Central memory CD4-positive, alpha-beta T cell (primary cell): ENCODE measurements around the gene SRPK2.

Experiments
- DNase-seq: peaks from one replicate; pipeline ENCODE4 v3.0.0; 2022

SRPK2 gene

GRCh38 chr7:105126436-105126975, 262.2 kb downstream of the SRPK2 start:
- no peak for DNase-seq

- no peak for DNase-seq
Observed at GRCh38 chr7:105125745-105126144, 263.0 kb downstream of the SRPK2 start.

- DNase-seq: no peak
Observed at GRCh38 chr7:105122619-105123018, 266.1 kb downstream of the SRPK2 start.

- no peak for DNase-seq
Observed at GRCh38 chr7:105118612-105119600, 269.8 kb downstream of the SRPK2 start.

- DNase-seq: no peak
Observed at GRCh38 chr7:105112440-105113418, 276.0 kb downstream of the SRPK2 start.

GRCh38 chr7:105107458-105107857, 281.3 kb downstream of the SRPK2 start:
- DNase-seq: no peak

GRCh38 chr7:105106473-105106872, 282.2 kb downstream of the SRPK2 start:
- no peak for DNase-seq

- DNase-seq: no peak
Observed at GRCh38 chr7:105105579-105105978, 283.1 kb downstream of the SRPK2 start.

- no peak for DNase-seq
Observed at GRCh38 chr7:105102557-105103352, 286.0 kb downstream of the SRPK2 start.

GRCh38 chr7:105101864-105102263, 286.9 kb downstream of the SRPK2 start:
- DNase-seq: no peak

GRCh38 chr7:105098863-105099515, 289.7 kb downstream of the SRPK2 start:
- DNase-seq: no peak

GRCh38 chr7:105097619-105098018, 291.1 kb downstream of the SRPK2 start:
- no peak for DNase-seq

GRCh38 chr7:105096306-105096705, 292.4 kb downstream of the SRPK2 start:
- no peak for DNase-seq

- DNase-seq: no peak
Observed at GRCh38 chr7:105094966-105095365, 293.8 kb downstream of the SRPK2 start.

- DNase-seq: no peak
Observed at GRCh38 chr7:105088456-105088855, 300.3 kb downstream of the SRPK2 start.

- DNase-seq: no peak
Observed at GRCh38 chr7:105087981-105088380, 300.7 kb downstream of the SRPK2 start.

GRCh38 chr7:105086850-105087249, 301.9 kb downstream of the SRPK2 start:
- DNase-seq: no peak

- DNase-seq: no peak
Observed at GRCh38 chr7:105084581-105084980, 304.1 kb downstream of the SRPK2 start.

- no peak for DNase-seq
Observed at GRCh38 chr7:105079348-105079747, 309.4 kb downstream of the SRPK2 start.

GRCh38 chr7:105073143-105073542, 315.6 kb downstream of the SRPK2 start:
- DNase-seq: no peak

GRCh38 chr7:105068886-105069285, 319.8 kb downstream of the SRPK2 start:
- DNase-seq: no peak

- no peak for DNase-seq
Observed at GRCh38 chr7:105067691-105068090, 321.0 kb downstream of the SRPK2 start.
